Osteocyte (in vitro differentiated cells): ENCODE data around the gene LYSMD3. TPM values are rescaled to one million over a fixed set of nuclear protein-coding genes. Genes with fewer than 3 reads are reported as not detected.

Experiments
- DNase-seq: peaks from one replicate; pipeline ENCODE4 v3.0.0; 2021; ENCODE audit warnings: mixed read lengths; ENCODE audit not compliant: unreplicated experiment; ENCODE audit errors: extremely low spot score
- H3K27ac Mint-ChIP-seq: one replicate; pipeline ENCODE4 v1.8.0; 2021; ENCODE audit warnings: mild to moderate bottlenecking, mixed read lengths; ENCODE audit not compliant: unreplicated experiment
- H3K27me3 Mint-ChIP-seq: one replicate; pipeline ENCODE4 v1.8.0; 2021; ENCODE audit warnings: mixed read lengths; ENCODE audit not compliant: unreplicated experiment
- H3K36me3 Mint-ChIP-seq: one replicate; pipeline ENCODE4 v1.8.0; 2021; ENCODE audit warnings: mixed read lengths; ENCODE audit not compliant: unreplicated experiment
- H3K4me1 Mint-ChIP-seq: one replicate; pipeline ENCODE4 v1.8.0; 2021; ENCODE audit warnings: mixed read lengths; ENCODE audit not compliant: unreplicated experiment
- H3K4me3 Mint-ChIP-seq: one replicate; pipeline ENCODE4 v1.8.0; 2021; ENCODE audit warnings: mild to moderate bottlenecking, moderate library complexity, mixed read lengths; ENCODE audit not compliant: unreplicated experiment
- H3K9me3 Mint-ChIP-seq: one replicate; pipeline ENCODE4 v1.8.0; 2021; ENCODE audit warnings: mixed read lengths; ENCODE audit not compliant: unreplicated experiment
- total RNA-seq: library from RNA; stranded (reverse); gene quantifications from 2 replicates; pipeline ENCODE4 v1.2.1, GENCODE V29; 2021
- TF ChIP-seq, protein P1 (sequence below): fragments of 200-600 bp; sonication (generic); IDR thresholded peaks from 2 replicates; pipeline ENCODE4 v1.5.0; 2021; ENCODE audit warnings: antibody characterized with exemption, mild to moderate bottlenecking, moderate library complexity

Gene LYSMD3
- total RNA-seq, 1 donor from 2014 or later: 20.8 TPM

DNA sequence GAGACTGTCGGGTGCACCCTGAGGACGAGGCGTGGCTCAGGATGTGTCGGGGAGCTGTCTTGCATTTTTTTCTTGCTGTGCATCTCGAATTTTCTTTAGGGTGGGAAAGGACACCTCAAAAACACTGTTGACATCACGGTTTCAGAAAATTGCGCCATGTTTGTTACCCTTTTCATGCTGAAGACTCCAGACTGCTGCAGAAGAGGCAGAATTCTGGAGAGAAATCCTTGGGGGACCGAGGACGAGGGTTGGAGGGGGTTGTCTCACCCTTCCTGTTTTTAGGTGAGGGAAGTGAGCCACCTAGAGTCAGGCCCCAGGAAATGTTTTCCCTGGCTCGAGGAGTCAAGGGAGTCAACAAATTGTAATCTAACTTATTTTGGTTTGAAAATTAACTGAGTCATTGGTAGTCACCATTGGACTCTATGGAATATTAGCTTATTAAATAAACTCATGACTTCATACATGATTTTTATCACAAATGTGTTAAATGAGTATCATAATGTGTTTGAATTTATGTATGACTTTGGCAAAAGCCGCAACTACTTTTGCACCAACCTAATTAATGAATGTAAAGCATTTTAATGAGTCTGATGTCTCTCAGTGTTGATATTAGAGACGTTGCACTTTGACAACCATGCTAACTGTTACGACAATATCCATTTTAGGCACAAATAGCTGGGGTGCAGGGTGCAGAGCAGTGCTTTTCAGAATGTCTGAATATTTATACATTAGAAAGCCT lies 724 bp upstream of the LYSMD3 start:
- H3K9me3 Mint-ChIP-seq: no peaks in the 10 kb centered on the region
- peaks cover 28% of the 10 kb centered on the region for H3K4me1 Mint-ChIP-seq
- peak; percentile 86 for DNase-seq

DNA sequence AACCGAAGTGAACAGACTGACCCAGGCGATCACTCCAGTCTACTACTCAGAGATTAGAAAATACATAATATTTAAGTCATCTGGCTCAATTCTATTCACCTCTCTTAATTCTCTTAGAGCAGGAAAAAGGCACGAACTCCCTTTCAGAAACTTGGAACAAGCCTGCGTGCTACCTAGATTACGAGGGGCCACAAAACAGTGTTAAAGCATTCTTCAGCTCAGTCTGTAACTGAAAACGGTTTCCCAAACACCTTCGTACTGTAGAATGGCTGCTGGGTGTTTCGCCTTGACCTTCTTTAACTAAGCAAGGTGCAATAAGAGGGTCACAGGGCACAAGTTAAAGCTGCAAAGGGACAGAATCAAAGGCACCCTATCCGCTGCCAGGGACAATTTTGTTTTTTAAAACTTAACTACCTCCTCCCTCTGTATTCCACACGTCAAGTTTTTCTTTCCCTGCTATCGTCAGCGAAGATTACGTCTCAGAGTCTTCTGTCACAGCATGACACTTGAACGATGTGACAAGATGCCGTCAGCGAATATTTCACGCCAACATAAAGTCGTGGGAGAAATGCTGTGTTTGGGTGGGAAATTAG lies 687 bp downstream of the LYSMD3 start:
- Mint-ChIP-seq H3K4me1 (peaks cover 28% of the 10 kb centered on the region), H3K36me3 (peaks cover 17% of the 10 kb centered on the region), H3K4me3 (peak overlapping the region; percentile 99), H3K9me3 (no peaks in the 10 kb centered on the region), H3K27me3 (peaks cover 20% of the 10 kb centered on the region), H3K27ac (peak overlapping the region; percentile 90)
- DNase-seq: no peak
- TF ChIP-seq, protein P1, sequence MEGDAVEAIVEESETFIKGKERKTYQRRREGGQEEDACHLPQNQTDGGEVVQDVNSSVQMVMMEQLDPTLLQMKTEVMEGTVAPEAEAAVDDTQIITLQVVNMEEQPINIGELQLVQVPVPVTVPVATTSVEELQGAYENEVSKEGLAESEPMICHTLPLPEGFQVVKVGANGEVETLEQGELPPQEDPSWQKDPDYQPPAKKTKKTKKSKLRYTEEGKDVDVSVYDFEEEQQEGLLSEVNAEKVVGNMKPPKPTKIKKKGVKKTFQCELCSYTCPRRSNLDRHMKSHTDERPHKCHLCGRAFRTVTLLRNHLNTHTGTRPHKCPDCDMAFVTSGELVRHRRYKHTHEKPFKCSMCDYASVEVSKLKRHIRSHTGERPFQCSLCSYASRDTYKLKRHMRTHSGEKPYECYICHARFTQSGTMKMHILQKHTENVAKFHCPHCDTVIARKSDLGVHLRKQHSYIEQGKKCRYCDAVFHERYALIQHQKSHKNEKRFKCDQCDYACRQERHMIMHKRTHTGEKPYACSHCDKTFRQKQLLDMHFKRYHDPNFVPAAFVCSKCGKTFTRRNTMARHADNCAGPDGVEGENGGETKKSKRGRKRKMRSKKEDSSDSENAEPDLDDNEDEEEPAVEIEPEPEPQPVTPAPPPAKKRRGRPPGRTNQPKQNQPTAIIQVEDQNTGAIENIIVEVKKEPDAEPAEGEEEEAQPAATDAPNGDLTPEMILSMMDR: no peak

More for the DNA sequence above, 724 bp upstream of the LYSMD3 start:
- Mint-ChIP-seq H3K4me3 (peak overlapping the region; percentile 99), H3K27me3 (peaks cover 34% of the 10 kb centered on the region), H3K36me3 (peaks cover 9% of the 10 kb centered on the region), H3K27ac (peak overlapping the region; percentile 93)
- TF ChIP-seq, protein P1: peak; percentile 84

DNA sequence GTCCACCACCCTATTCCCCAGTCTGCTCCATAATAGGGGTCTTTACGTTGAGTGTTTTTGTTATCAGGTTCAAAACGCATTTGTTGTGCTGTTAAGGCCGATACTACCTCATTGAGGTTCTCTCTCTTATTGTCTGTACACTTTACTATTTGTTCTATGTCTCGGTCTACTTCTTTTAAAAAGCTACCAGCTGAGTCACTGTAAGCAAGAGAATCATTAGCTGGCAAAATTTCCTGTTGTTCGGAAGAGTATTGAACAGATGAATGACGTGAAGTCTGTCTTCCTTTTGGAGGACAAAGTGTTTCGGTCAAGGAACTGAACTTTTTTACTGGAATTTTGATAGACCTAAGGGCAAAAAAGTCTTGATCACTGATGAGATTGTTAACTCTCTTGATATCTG lies 10.3 kb downstream of the LYSMD3 start:
- no peak for DNase-seq
- no peaks in the 10 kb centered on the region for H3K27me3 Mint-ChIP-seq
- H3K27ac Mint-ChIP-seq: no peak overlapping the region
- H3K36me3 Mint-ChIP-seq: peaks cover 56% of the 10 kb centered on the region
- no peaks in the 10 kb centered on the region for H3K9me3 Mint-ChIP-seq
- H3K4me1 Mint-ChIP-seq: peaks cover 2% of the 10 kb centered on the region
- H3K4me3 Mint-ChIP-seq: no peak overlapping the region
- TF ChIP-seq, protein P1: no peak

DNA sequence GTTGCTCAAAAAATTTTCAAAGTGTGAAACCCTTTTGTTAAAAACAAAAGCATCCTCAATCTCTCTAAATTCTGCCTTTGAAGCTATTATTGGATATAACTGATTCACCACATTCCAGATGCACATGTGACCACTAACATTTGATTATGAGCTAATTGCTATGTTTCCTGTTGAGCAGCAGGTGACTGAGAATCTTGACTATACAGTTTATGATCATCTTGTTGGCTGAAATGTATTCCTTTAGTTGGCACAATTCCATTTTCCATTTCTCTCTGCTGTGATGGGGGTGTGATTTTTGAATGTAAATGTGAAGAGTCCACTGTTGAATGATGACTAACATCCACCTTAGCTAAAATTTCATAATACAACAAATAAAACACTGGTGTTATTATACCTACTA lies 10.7 kb downstream of the LYSMD3 start:
- no peak for DNase-seq

DNA sequence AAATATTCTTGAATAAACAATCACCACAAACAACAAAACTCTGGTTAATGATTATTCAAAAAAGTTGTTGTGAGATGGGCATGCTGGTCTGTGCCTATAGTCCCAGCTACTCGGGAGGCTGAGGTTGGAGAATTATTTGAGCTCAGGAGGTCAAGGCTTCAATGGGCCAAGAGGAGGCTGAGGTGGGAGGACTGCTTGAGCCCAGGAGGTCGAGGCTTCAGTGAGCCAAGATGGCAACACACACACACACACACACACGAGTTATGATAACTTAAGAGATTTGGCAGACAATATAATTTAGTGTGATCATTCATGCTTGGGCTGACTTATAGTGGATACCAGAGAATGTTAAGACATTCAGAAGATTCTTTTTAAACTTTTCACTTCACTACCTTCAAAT lies 14.9 kb downstream of the LYSMD3 start:
- peaks cover 20% of the 10 kb centered on the region for H3K36me3 Mint-ChIP-seq
- TF ChIP-seq, protein P1: no peak
- peaks cover 2% of the 10 kb centered on the region for H3K4me1 Mint-ChIP-seq
- no peak for DNase-seq
- H3K27me3 Mint-ChIP-seq: no peaks in the 10 kb centered on the region
- no peak overlapping the region for H3K27ac Mint-ChIP-seq
- no peak overlapping the region for H3K4me3 Mint-ChIP-seq
- no peaks in the 10 kb centered on the region for H3K9me3 Mint-ChIP-seq

More for the DNA sequence above, 10.7 kb downstream of the LYSMD3 start:
- H3K27ac Mint-ChIP-seq: no peak overlapping the region
- H3K9me3 Mint-ChIP-seq: no peaks in the 10 kb centered on the region
- H3K36me3 Mint-ChIP-seq: peaks cover 53% of the 10 kb centered on the region
- H3K27me3 Mint-ChIP-seq: no peaks in the 10 kb centered on the region
- TF ChIP-seq, protein P1: no peak
- no peak overlapping the region for H3K4me3 Mint-ChIP-seq
- H3K4me1 Mint-ChIP-seq: peaks cover 2% of the 10 kb centered on the region
